Muscle layer of colon (tissue), 2 donors: ENCODE measurements around the gene NCKAP5L.

Experiments
- H3K27ac ChIP-seq: one replicate; pipeline ENCODE4 v1.7.0; 2013; ENCODE audit warnings: low read depth, mild to moderate bottlenecking, low read length, moderate library complexity
- H3K27me3 ChIP-seq, 2 donors: one replicate each; pipeline ENCODE4 v1.7.0; 2013; ENCODE audit warnings: low read length in 2 of 2, mild to moderate bottlenecking in 2 of 2; ENCODE audit not compliant: insufficient read depth in 2 of 2, control insufficient read depth in 1 of 2
- H3K36me3 ChIP-seq: one replicate; pipeline ENCODE4 v1.7.0; 2013; ENCODE audit warnings: mild to moderate bottlenecking, low read length; ENCODE audit not compliant: insufficient read depth
- H3K4me1 ChIP-seq: one replicate; pipeline ENCODE4 v1.7.0; 2013; ENCODE audit warnings: mild to moderate bottlenecking, low read length; ENCODE audit not compliant: insufficient read depth
- H3K4me3 ChIP-seq, 2 donors: one replicate each; pipeline ENCODE4 v1.7.0; 2013; ENCODE audit warnings: low read length in 2 of 2, low read depth in 1 of 2, mild to moderate bottlenecking in 1 of 2, moderate library complexity in 1 of 2
- H3K9ac ChIP-seq: one replicate; pipeline ENCODE4 v1.7.0; 2013; ENCODE audit warnings: low read length
- H3K9me3 ChIP-seq: one replicate; pipeline ENCODE4 v1.7.0; 2013; ENCODE audit warnings: mild to moderate bottlenecking, low read length
- donor health status: abdominal sarcoma.
- donor health status: Adenocarcinoma of cecum.

The NCKAP5L gene

DNA sequence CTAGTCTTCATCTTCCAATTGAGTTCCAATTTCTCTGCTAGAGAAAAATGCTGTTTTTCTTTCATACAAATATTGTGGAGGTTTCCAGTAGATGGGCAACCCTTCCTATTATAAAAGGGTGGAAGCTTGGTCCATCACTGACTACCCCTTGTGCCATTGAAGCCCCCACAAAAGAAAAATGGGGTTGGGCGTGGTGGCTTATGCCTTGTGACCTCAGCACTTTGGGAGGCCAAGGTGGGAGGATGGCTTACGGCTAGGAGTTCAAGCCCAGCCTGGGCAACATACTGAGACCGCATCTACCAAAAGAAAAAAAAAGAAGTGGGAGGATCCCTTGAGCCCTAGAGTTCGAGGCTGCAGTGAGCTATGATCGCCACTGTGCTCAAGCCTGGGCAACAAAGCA, 22.8 kb downstream of the NCKAP5L start:
- Histone ChIP-seq H3K4me3 (no peak overlapping the region), H3K9me3 (no peaks in the 10 kb centered on the region), H3K36me3 (peaks cover 52% of the 10 kb centered on the region), H3K27ac (no peak overlapping the region), H3K4me1 (peaks cover 17% of the 10 kb centered on the region), H3K9ac (no peak overlapping the region), H3K27me3 (no peaks in the 10 kb centered on the region)

GRCh38 chr12:49804821-49805220, 23.4 kb downstream of the NCKAP5L start:
- no peaks in the 10 kb centered on the region for H3K9me3 ChIP-seq
- H3K27ac ChIP-seq, result no peak overlapping the region
- no peak overlapping the region for H3K9ac ChIP-seq
- H3K27me3 ChIP-seq, result no peaks in the 10 kb centered on the region
- H3K4me1 ChIP-seq, result peaks cover 11% of the 10 kb centered on the region
- peaks cover 56% of the 10 kb centered on the region for H3K36me3 ChIP-seq
- H3K4me3 ChIP-seq, result no peak overlapping the region

DNA sequence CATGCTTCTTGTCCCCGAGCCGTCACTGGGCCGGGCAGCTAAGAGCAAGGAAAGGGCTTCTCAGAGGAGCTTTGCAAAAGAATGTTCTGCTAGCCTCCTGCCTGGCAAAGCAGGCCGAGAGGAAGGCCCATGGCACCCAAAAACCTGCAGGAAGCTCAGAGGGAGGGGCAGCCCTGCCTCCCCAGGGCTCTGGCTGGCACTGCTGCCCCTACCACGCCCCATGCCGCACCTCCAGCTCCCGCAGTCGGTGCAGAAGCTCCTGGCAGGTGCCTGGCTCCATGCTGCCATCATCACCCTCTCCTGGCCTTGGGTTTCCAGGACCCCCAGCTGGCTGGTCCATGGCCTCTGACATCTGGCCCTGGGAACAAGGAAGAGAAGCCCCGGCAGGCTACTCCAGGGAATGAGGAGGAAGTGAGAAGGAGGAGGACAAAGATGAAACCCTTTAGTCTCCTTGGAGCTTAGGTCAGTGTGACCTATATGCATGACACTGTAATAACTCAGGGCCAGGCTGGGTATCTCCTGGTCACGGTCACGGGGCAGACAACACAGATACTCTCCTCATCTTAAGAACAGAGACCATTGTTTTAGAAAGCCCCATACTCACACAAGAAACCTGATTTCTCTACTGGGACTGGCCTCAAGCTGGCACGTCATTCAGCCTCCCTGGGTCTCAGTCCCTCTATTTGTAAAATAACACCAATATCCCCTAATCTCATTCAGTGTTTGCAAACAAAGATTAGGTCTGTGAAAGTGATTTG, 24.3 kb downstream of the NCKAP5L start:
- Histone ChIP-seq H3K27ac (no peak overlapping the region), H3K9ac (no peak overlapping the region), H3K36me3 (peaks cover 56% of the 10 kb centered on the region), H3K4me3 (no peak overlapping the region), H3K27me3 (no peaks in the 10 kb centered on the region), H3K9me3 (no peaks in the 10 kb centered on the region), H3K4me1 (peaks cover 3% of the 10 kb centered on the region)

GRCh38 chr12:49801141-49802063, 26.8 kb downstream of the NCKAP5L start:
- no peaks in the 10 kb centered on the region for H3K9me3 ChIP-seq
- H3K4me3 ChIP-seq, result no peak overlapping the region
- H3K27me3 ChIP-seq, result no peaks in the 10 kb centered on the region
- no peak overlapping the region for H3K9ac ChIP-seq
- H3K27ac ChIP-seq, result no peak overlapping the region
- peaks cover 74% of the 10 kb centered on the region for H3K36me3 ChIP-seq
- no peaks in the 10 kb centered on the region for H3K4me1 ChIP-seq

- H3K27ac ChIP-seq, result no peak overlapping the region
- no peak overlapping the region for H3K9ac ChIP-seq
- H3K27me3 ChIP-seq, result no peaks in the 10 kb centered on the region
- H3K4me1 ChIP-seq, result no peaks in the 10 kb centered on the region
- H3K4me3 ChIP-seq, result no peak overlapping the region
- no peaks in the 10 kb centered on the region for H3K9me3 ChIP-seq
- H3K36me3 ChIP-seq, result peaks cover 68% of the 10 kb centered on the region
Observed at GRCh38 chr12:49800421-49801140, 27.6 kb downstream of the NCKAP5L start.

DNA sequence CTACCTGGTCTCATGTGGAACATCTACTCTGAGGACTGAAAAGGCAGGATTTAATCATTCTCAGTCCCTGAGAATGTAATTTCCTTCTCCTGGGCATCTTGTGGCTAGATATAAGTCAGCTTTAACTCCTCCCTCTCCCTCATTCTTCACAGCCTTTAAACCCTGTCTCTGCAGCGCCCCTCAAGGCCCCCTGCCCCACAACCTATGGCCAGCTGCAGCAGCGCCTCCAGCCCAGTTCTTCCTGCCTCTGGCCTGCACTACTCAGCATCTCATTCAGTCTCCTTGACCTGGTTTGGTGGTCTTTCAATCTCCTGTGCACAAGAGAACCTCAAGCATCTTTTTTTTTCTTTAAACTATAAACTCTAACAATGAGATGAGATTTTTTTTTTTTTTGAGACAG, 29.3 kb downstream of the NCKAP5L start:
- no peak overlapping the region for H3K27ac ChIP-seq
- no peaks in the 10 kb centered on the region for H3K27me3 ChIP-seq
- H3K9ac ChIP-seq, result no peak overlapping the region
- H3K36me3 ChIP-seq, result peaks cover 51% of the 10 kb centered on the region
- H3K4me3 ChIP-seq, result no peak overlapping the region
- H3K9me3 ChIP-seq, result no peaks in the 10 kb centered on the region
- H3K4me1 ChIP-seq, result no peaks in the 10 kb centered on the region

DNA sequence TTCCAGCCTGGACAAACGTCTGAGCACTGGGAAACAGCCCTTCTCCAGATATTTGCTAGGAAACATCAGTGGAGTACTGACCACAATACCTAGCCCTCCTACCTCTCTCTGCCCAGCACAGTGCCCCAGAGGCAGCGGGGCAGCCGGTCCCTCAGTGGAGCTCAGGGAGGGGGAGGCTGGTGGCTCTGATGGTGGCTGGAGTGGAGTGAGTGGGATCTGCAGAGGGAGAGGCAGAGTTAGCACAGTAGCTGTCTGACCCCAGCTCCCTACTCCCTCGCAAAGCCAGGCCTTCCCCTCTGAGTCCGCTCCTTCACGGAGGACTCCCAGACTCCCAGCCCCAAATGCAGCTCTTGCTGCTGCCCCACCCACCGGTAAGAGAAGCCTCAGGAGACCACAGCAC, 30.0 kb downstream of the NCKAP5L start:
- Histone ChIP-seq H3K36me3 (peaks cover 44% of the 10 kb centered on the region), H3K27me3 (no peaks in the 10 kb centered on the region), H3K4me3 (no peak overlapping the region), H3K9ac (no peak overlapping the region), H3K27ac (no peak overlapping the region), H3K4me1 (no peaks in the 10 kb centered on the region), H3K9me3 (no peaks in the 10 kb centered on the region)

- H3K9me3 ChIP-seq, result no peaks in the 10 kb centered on the region
- H3K4me1 ChIP-seq, result no peaks in the 10 kb centered on the region
- H3K27me3 ChIP-seq, result no peaks in the 10 kb centered on the region
- no peak overlapping the region for H3K9ac ChIP-seq
- H3K27ac ChIP-seq, result no peak overlapping the region
- H3K36me3 ChIP-seq, result peaks cover 36% of the 10 kb centered on the region
- no peak overlapping the region for H3K4me3 ChIP-seq
Observed at GRCh38 chr12:49797449-49797776, 30.8 kb downstream of the NCKAP5L start.

DNA sequence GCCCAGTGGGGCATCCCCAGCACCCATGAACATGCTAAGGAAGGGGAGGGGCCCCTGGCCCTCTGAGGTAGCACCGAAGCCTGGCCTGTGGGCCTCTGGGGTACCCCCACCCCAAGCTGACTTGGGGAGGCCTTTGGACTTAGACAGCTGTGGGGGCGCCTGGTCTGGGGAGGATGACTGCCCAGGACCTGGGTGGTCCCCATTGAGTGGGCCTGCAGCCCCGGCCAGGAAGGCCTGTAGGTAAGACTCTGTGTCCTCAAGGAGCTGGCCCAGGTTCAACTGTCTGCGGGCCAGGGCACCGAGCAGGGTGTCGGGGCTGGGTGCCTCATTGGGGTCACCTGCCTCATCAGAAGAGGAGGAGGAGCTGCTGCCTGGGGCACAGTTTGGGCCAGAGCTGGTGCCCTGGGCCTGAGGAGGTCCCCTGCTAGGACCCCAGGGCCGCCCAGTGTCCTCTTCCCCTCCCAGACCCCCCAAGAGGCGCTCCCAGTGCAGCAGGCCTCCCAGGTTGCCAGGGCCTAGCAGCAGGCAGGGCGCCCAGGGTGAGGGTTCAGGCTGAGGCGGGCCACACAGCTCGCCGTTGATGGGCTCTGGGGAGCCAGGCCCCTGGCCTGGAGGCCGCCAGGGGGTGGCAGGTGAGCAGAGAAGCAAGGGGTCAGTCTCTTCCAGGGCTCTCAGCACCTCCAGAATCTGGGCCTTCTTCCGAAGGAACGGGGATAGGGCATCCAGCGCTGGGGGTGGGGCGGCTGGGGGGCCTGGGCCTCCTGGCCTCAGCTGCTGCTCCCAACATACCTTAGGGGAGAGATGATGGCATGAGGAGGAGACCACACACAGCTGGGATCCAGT, 31.4 kb downstream of the NCKAP5L start:
- Histone ChIP-seq H3K9me3 (no peaks in the 10 kb centered on the region), H3K27ac (no peak overlapping the region), H3K27me3 (no peaks in the 10 kb centered on the region), H3K4me3 (no peak overlapping the region), H3K36me3 (peaks cover 40% of the 10 kb centered on the region), H3K4me1 (no peaks in the 10 kb centered on the region), H3K9ac (no peak overlapping the region)

DNA sequence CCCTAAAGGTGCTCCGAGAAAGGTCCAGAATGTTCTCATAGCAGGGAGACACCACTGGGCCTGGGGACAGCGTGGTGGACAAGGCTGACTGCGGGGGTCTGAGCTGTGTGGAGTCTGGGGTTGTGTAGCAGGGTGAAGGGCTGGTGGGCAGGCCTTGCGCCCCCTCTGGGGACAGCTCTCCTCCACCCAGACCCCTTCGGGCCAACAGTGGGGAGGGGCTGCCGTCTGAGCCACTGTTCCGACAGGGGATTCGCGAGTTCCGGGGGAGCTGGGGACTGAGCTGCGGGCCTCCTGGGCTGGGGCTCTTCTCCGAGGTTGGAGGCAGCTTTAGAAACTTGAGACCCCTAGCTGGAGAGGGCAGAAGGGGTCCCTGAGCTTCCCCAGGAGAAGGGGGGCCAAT, 32.1 kb downstream of the NCKAP5L start:
- Histone ChIP-seq H3K9ac (no peak overlapping the region), H3K36me3 (peaks cover 33% of the 10 kb centered on the region), H3K27ac (no peak overlapping the region), H3K4me1 (no peaks in the 10 kb centered on the region), H3K4me3 (no peak overlapping the region), H3K9me3 (no peaks in the 10 kb centered on the region), H3K27me3 (no peaks in the 10 kb centered on the region)
